MCF 10A (cell line): Measurements from ENCODE around the gene ITPRIPL2. TPM values are rescaled to one million over a fixed set of nuclear protein-coding genes. Genes with fewer than 3 reads are reported as not detected.

Source experiments
- BruUV-seq: library from RNA; stranded (reverse); fragments of 400-500 nt; replicated peaks from 2 replicates; lab custom pipeline; 2021; lab: Mats Ljungman, UMichigan
- CTCF ChIA-PET: fragments of 300-600 bp; sonication (Branson Sonifier 250); formaldehyde crosslinking; extraction: SDS; loops from one replicate; lab custom pipeline; 2021; ENCODE audit warnings: antibody characterized with exemption, inconsistent platforms; lab: Yijun Ruan, JAX
- POLR2A ChIA-PET: fragments of 300-600, 350-650 bp; sonication (Branson Sonifier 250); formaldehyde crosslinking; extraction: SDS; loops from one replicate; lab custom pipeline; 2020; ENCODE audit warnings: antibody characterized with exemption, inconsistent platforms; lab: Yijun Ruan, JAX
- DNase-seq: peaks from one replicate; pipeline ENCODE4 v3.0.0-alpha.2; 2018; ENCODE audit not compliant: unreplicated experiment
- H3K27ac Mint-ChIP-seq: one replicate; pipeline ENCODE4 v1.8.0; 2022; ENCODE audit warnings: mild to moderate bottlenecking, low read depth, mixed read lengths; ENCODE audit not compliant: unreplicated experiment
- H3K27me3 Mint-ChIP-seq: one replicate; pipeline ENCODE4 v1.8.0; 2022; ENCODE audit warnings: mixed read lengths; ENCODE audit not compliant: insufficient read depth, unreplicated experiment
- H3K36me3 Mint-ChIP-seq: one replicate; pipeline ENCODE4 v1.8.0; 2022; ENCODE audit warnings: mild to moderate bottlenecking, moderate library complexity, mixed read lengths; ENCODE audit not compliant: insufficient read depth, unreplicated experiment
- H3K4me1 Mint-ChIP-seq: one replicate; pipeline ENCODE4 v1.8.0; 2022; ENCODE audit warnings: mixed read lengths; ENCODE audit not compliant: insufficient read depth, unreplicated experiment
- H3K4me3 Mint-ChIP-seq: one replicate; pipeline ENCODE4 v1.8.0; 2022; ENCODE audit warnings: mild to moderate bottlenecking, moderate library complexity, mixed read lengths; ENCODE audit not compliant: unreplicated experiment
- H3K9me3 Mint-ChIP-seq: one replicate; pipeline ENCODE4 v1.8.0; 2022; ENCODE audit warnings: mixed read lengths; ENCODE audit not compliant: unreplicated experiment
- CTCF ChIP-seq: fragments of 200-600 bp; IDR thresholded peaks from one replicate; pipeline ENCODE4 v1.8.0; 2022; ENCODE audit warnings: antibody characterized with exemption, mild to moderate bottlenecking; ENCODE audit not compliant: unreplicated experiment
- intact Hi-C: fragments of 100-400 bp; cut with micrococcal nuclease; formaldehyde crosslinking; loops from 2 replicates; pipeline ENCODE4 v1.14.1; 2022
- total RNA-seq: library from RNA; stranded (reverse); gene quantifications from 2 replicates; pipeline ENCODE4 v1.2.3, GENCODE V29; 2022

ITPRIPL2 gene
- total RNA-seq, 1 experiment from 2014 or later, result 49.3 TPM

GRCh38 chr16:19095654-19096053 is 18.1 kb upstream of the ITPRIPL2 start:
- intact Hi-C loops, result no loop called here
- CTCF ChIA-PET, result interaction anchor here (1.0 to 1.7 kb wide), 3 partner anchors 9 to 293 kb away, joined by 3 to 12 read pairs (median 6); no protein-coding TSS in a partner anchor
- Mint-ChIP-seq H3K27me3 (no peaks in the 10 kb centered on the region), H3K36me3 (no peaks in the 10 kb centered on the region), H3K4me3 (no peak overlapping the region), H3K9me3 (no peaks in the 10 kb centered on the region), H3K27ac (peak overlapping the region; percentile 57), H3K4me1 (peaks cover 23% of the 10 kb centered on the region)
- BruUV-seq, result no TSS peak
- TF ChIP-seq CTCF, result no peak
- POLR2A ChIA-PET, result interaction anchor here (0.6 to 2.0 kb wide), 3 partner anchors 9 to 94 kb away, joined by 3 to 6 read pairs (median 3); partner anchors contain the start of gene ITPRIPL2
- DNase-seq, result peak; percentile 78

GRCh38 chr16:19098173-19098572 is 15.6 kb upstream of the ITPRIPL2 start:
- Mint-ChIP-seq H3K27ac (no peak overlapping the region), H3K9me3 (no peaks in the 10 kb centered on the region), H3K27me3 (no peaks in the 10 kb centered on the region), H3K4me1 (peaks cover under 1% of the 10 kb centered on the region), H3K36me3 (no peaks in the 10 kb centered on the region), H3K4me3 (no peak overlapping the region)
- no peak for TF ChIP-seq CTCF
- ChIA-PET CTCF (interaction anchor here (0.5 to 1.6 kb wide), 4 partner anchors 10 to 69 kb away, joined by 3 to 4 read pairs (median 4); no protein-coding TSS in a partner anchor), POLR2A (interaction anchor here (1.1 kb wide), 1 partner anchor 12 kb away, joined by 4 read pairs; no protein-coding TSS in a partner anchor)
- DNase-seq, result no peak
- intact Hi-C loops, result no loop called here
- no TSS peak for BruUV-seq

- Mint-ChIP-seq H3K27me3 (no peaks in the 10 kb centered on the region), H3K9me3 (no peaks in the 10 kb centered on the region), H3K36me3 (peaks cover 5% of the 10 kb centered on the region), H3K27ac (no peak overlapping the region), H3K4me3 (no peak overlapping the region), H3K4me1 (peaks cover 2% of the 10 kb centered on the region)
- no peak for TF ChIP-seq CTCF
- intact Hi-C loops, result no loop called here
- POLR2A ChIA-PET, result interaction anchor here (3.1 kb wide), 1 partner anchor 11 kb away, joined by 12 read pairs; the partner anchor contains the start of gene ITPRIPL2
- CTCF ChIA-PET, result interaction anchor here (0.7 to 1.4 kb wide), 3 partner anchors 17 to 92 kb away, joined by 4 to 5 read pairs (median 4); no protein-coding TSS in a partner anchor
- no peak for DNase-seq
- BruUV-seq, result no TSS peak
Observed at GRCh38 chr16:19102187-19102872, 11.4 kb upstream of the ITPRIPL2 start.

GRCh38 chr16:19104607-19105006 is 9.2 kb upstream of the ITPRIPL2 start:
- Mint-ChIP-seq H3K36me3 (peaks cover 6% of the 10 kb centered on the region), H3K4me3 (no peak overlapping the region), H3K27ac (no peak overlapping the region), H3K9me3 (no peaks in the 10 kb centered on the region), H3K27me3 (no peaks in the 10 kb centered on the region), H3K4me1 (peaks cover 9% of the 10 kb centered on the region)
- intact Hi-C loops, result no loop called here
- no TSS peak for BruUV-seq
- ChIA-PET POLR2A (interaction anchor here (0.6 to 1.8 kb wide), 2 partner anchors 10 to 274 kb away, joined by 3 to 6 read pairs; no protein-coding TSS in a partner anchor), CTCF (interaction anchor here (1.0 to 1.1 kb wide), 2 partner anchors 18 to 270 kb away, joined by 3 to 5 read pairs; no protein-coding TSS in a partner anchor)
- no peak for DNase-seq
- TF ChIP-seq CTCF, result no peak
